Astrocyte of the hippocampus (primary cell): ENCODE measurements around the gene XAGE2.

Experiments
- DNase-seq: peaks from one replicate; pipeline ENCODE4 v3.0.0; 2011; ENCODE audit warnings: low read depth, low spot score

Gene XAGE2

GRCh38 chrX:52424656-52425055, 55.8 kb downstream of the XAGE2 start:
- no peak for DNase-seq
